Panc1 (cell line): ENCODE measurements around the gene PRKCZ.

ENCODE experiments used
- CTCF ChIP-seq: fragments of 450-650 bp; IDR thresholded peaks from 2 replicates; pipeline ENCODE4 v1.5.1; 2017; ENCODE audit warnings: mild to moderate bottlenecking
- POLR2AphosphoS5 ChIP-seq: IDR thresholded peaks from 2 replicates; pipeline ENCODE4 v1.6.1; 2012; ENCODE audit warnings: mild to moderate bottlenecking, low read depth, low read length, moderate library complexity
- REST ChIP-seq, 2 experiments: IDR thresholded peaks; 2 replicates each; pipeline ENCODE4 v1.6.1; 2011 to 2012; ENCODE audit warnings: low read depth in 2 of 2, control low read depth in 1 of 2, low read length in 1 of 2, mild to moderate bottlenecking in 1 of 2, moderate library complexity in 1 of 2; ENCODE audit not compliant: insufficient read depth in 1 of 2
- SIN3A ChIP-seq: IDR thresholded peaks from 2 replicates; pipeline ENCODE4 v1.6.1; 2012; ENCODE audit warnings: low read depth, mild to moderate bottlenecking, low read length, moderate library complexity, borderline replicate concordance; ENCODE audit not compliant: insufficient read depth
- TCF7L2 ChIP-seq: IDR thresholded peaks from 2 replicates; pipeline ENCODE4 v1.6.1; 2011; ENCODE audit warnings: mild to moderate bottlenecking, low read depth, low read length, inconsistent platforms

GRCh38 chr1:2137257-2138121 is 87.3 kb downstream of the PRKCZ start:
- TF ChIP-seq CTCF, result no peak
- no peak for TF ChIP-seq REST (IDR thresholded peaks at IDR 0.05; ENCODE audit: insufficient read depth in 1 of 2, low read depth in 2 of 2, low read length in 1 of 2)
- TF ChIP-seq POLR2AphosphoS5, result no peak
- no peak for TF ChIP-seq SIN3A
- no peak for TF ChIP-seq TCF7L2
